ENCODE results near the gene FCSK. TPM values are rescaled to one million over a fixed set of nuclear protein-coding genes. Genes with fewer than 3 reads are reported as not detected.
A peak's percentile ranks its signal among the peaks of the same experiment; 100 is the strongest.

FCSK gene
- total and polyA plus RNA-seq, 10 of the 15 experiments (the other 5 are each of a cell fraction or from before 2014, with no cell fraction given), result 0.60 to 17.6 (median 7.4) TPM

- peak; percentile 58 for TF ChIP-seq MEF2B (IDR thresholded peaks at IDR 0.05; ENCODE audit: partially characterized antibody, poor library complexity, severe bottlenecking)
- no peak for TF ChIP-seq GATAD2B (conservative IDR thresholded peaks at IDR 0.05; ENCODE audit: low read depth)
- no peak for TF ChIP-seq YBX1 (IDR thresholded peaks at IDR 0.05)
- no peak for TF ChIP-seq JUNB (IDR thresholded peaks at IDR 0.05)
- TF ChIP-seq ZNF217 (IDR thresholded peaks at IDR 0.05), result no peak
Measured at GRCh38 chr16:70522216-70523075, 68.1 kb downstream of the FCSK start (continued).

DNA sequence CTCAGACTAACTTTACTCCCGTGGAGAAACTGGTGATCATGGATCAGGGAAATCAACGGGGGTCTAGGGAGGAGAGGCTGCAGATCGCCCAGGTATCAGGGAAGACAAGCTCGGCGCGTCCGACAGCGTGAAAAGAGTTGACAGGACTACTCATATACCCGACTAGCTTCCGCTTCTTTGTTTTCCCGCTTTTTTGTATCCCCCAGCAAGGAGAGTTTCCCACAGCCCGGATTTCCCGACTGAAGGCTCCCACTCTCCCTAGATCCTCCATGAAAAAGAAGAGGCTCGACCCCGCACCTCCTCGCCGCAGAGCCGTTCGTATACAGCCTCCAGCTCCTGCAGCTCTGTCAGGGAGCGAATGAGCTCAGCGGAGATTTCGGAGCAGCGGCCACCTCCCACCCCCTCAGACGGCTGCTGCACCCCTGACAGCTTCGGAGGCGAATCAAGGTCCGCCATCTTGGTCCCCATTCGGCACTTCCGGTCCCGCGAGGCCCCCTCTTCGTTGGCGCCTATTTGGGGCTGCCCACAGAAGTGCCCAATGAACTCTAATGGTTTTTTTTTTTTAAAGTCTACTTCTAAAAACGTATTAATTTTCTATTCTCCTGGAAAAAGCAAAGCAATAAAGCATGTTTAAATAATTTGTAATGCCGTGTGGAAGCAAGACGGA is 68.8 kb downstream of the FCSK start, which contains the start of gene COG4:
Gene COG4 (minus strand): TSS at position 479 of the 667 bp plus-strand sequence. CDS start 11 bp downstream, at position 468.
- ChIA-PET SMC1A (ENCODE audit: uncharacterized antibody, unreplicated experiment) (interaction anchor here (0.5 to 4.7 kb wide), 9 partner anchors 9 to 223 kb away, joined by 3 to 22 read pairs (median 3); no protein-coding TSS in a partner anchor), RAD21 (ENCODE audit: unreplicated experiment) (interaction anchor here (0.9 to 4.1 kb wide), 6 partner anchors 14 to 142 kb away, joined by 3 to 25 read pairs (median 4); no protein-coding TSS in a partner anchor), CTCF (interaction anchor here (0.6 to 3.1 kb wide), 6 partner anchors 14 to 154 kb away, joined by 3 to 8 read pairs (median 4); no protein-coding TSS in a partner anchor), POLR2A (interaction anchor here (0.6 to 3.2 kb wide), 8 partner anchors 10 to 115 kb away, joined by 3 to 14 read pairs (median 4); no protein-coding TSS in a partner anchor)
- Histone ChIP-seq H3K9me3 (replicated peaks; ENCODE audit: control insufficient read depth, insufficient read depth, low read length) (no peaks in the 10 kb centered on the region), H3K79me2 (ENCODE audit: control insufficient read depth, insufficient read depth, low read length) (peaks cover 75% of the 10 kb centered on the region), H3K4me1 (ENCODE audit: control insufficient read depth, insufficient read depth, low read length) (peaks cover 14% of the 10 kb centered on the region), H2AFZ (ENCODE audit: control insufficient read depth, low read depth, low read length) (peak within 1 kb of the TSS; percentile 66), H3K9ac (ENCODE audit: control insufficient read depth, insufficient read depth, low read length) (peak within 1 kb of the TSS; percentile 97), H4K20me1 (ENCODE audit: control insufficient read depth, insufficient read depth) (peaks cover 3% of the 10 kb centered on the region; the same call in 1 of the 2 replicates), H3K36me3 (ENCODE audit: control insufficient read depth in 2 of 2, insufficient read depth in 2 of 2, low read length in 1 of 2) (peaks cover 0 to 10% of the 10 kb centered on the region in 2 experiments; a peak in 1 of 4 replicates), H3K27ac (ENCODE audit: control insufficient read depth, insufficient read depth) (peak within 1 kb of the TSS; percentile 99), H3K4me3 (peak within 1 kb of the TSS; percentile 86), H3K4me2 (ENCODE audit: control insufficient read depth, insufficient read depth) (peak within 1 kb of the TSS; percentile 92), H3K27me3 (replicated peaks in 1 of 2; ENCODE audit: control insufficient read depth in 2 of 2, insufficient read depth in 2 of 2, low read length in 1 of 2) (no peaks in the 10 kb centered on the region)
- in situ Hi-C loops (cut with MboI) (no loop called here), intact Hi-C loops (cut with micrococcal nuclease; ENCODE audit: unreplicated experiment) (loop anchor here (1.0 to 5.0 kb wide), 4 partner anchors 46 to 236 kb away; partner anchors contain the start of genes AARS1 and ST3GAL2)
- FAIRE-seq, result no peak
- DNase-seq (ENCODE audit: low read depth, low spot score), result peak; percentile 58
- ATAC-seq, result peak; percentile 67
- under 1% methylated on average over 36 of the region's 36 CpGs for WGBS (ENCODE audit: insufficient coverage, insufficient replicate concordance, low lambda C conversion rate, missing lambda C conversion rate)
- BruUV-seq (replicated peaks), result TSS peak; percentile 95
- peak in 1 of 2 experiments; percentile 40; a peak in 1 of 4 replicates for TF ChIP-seq IKZF2 (IDR thresholded peaks at IDR 0.05)
- peak; percentile 29; the same call in 1 of the 2 replicates for TF ChIP-seq LARP7 (IDR thresholded peaks at IDR 0.05)
- TF ChIP-seq RB1 (IDR thresholded peaks at IDR 0.05; ENCODE audit: borderline replicate concordance), result peak; percentile 86; the same call in 1 of the 2 replicates
- TF ChIP-seq, protein P1, sequence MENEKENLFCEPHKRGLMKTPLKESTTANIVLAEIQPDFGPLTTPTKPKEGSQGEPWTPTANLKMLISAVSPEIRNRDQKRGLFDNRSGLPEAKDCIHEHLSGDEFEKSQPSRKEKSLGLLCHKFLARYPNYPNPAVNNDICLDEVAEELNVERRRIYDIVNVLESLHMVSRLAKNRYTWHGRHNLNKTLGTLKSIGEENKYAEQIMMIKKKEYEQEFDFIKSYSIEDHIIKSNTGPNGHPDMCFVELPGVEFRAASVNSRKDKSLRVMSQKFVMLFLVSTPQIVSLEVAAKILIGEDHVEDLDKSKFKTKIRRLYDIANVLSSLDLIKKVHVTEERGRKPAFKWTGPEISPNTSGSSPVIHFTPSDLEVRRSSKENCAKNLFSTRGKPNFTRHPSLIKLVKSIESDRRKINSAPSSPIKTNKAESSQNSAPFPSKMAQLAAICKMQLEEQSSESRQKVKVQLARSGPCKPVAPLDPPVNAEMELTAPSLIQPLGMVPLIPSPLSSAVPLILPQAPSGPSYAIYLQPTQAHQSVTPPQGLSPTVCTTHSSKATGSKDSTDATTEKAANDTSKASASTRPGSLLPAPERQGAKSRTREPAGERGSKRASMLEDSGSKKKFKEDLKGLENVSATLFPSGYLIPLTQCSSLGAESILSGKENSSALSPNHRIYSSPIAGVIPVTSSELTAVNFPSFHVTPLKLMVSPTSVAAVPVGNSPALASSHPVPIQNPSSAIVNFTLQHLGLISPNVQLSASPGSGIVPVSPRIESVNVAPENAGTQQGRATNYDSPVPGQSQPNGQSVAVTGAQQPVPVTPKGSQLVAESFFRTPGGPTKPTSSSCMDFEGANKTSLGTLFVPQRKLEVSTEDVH (IDR thresholded peaks at IDR 0.05; ENCODE audit: low read depth, partially characterized antibody), result peak; percentile 76
- peak; percentile 72 for TF ChIP-seq PKNOX1 (IDR thresholded peaks at IDR 0.05)
- TF ChIP-seq KAT2A (conservative IDR thresholded peaks at IDR 0.05; ENCODE audit: control insufficient read depth, low read depth, low read length), result no peak
